Activated naive CD8-positive, alpha-beta T cell (primary cell): ENCODE measurements around the gene CEP72.
"Not testable (repeated sequence)": the region's sequence is repeated elsewhere in the genome, so short reads cannot be mapped to it uniquely, and the experiment has no call there.

Source experiments
- H3K27ac Mint-ChIP-seq: one replicate; pipeline ENCODE4 v1.8.0; 2021; ENCODE audit warnings: mixed read lengths
- H3K27me3 Mint-ChIP-seq: one replicate; pipeline ENCODE4 v1.8.0; 2021; ENCODE audit warnings: mixed read lengths
- H3K36me3 Mint-ChIP-seq: one replicate; pipeline ENCODE4 v1.8.0; 2021; ENCODE audit warnings: mixed read lengths
- H3K4me1 Mint-ChIP-seq: one replicate; pipeline ENCODE4 v1.8.0; 2021; ENCODE audit warnings: low read depth, mixed read lengths
- H3K4me3 Mint-ChIP-seq: one replicate; pipeline ENCODE4 v1.8.0; 2021; ENCODE audit warnings: mild to moderate bottlenecking, mixed read lengths
- H3K9me3 Mint-ChIP-seq: one replicate; pipeline ENCODE4 v1.8.0; 2021; ENCODE audit warnings: low read depth, mixed read lengths

Gene CEP72

DNA sequence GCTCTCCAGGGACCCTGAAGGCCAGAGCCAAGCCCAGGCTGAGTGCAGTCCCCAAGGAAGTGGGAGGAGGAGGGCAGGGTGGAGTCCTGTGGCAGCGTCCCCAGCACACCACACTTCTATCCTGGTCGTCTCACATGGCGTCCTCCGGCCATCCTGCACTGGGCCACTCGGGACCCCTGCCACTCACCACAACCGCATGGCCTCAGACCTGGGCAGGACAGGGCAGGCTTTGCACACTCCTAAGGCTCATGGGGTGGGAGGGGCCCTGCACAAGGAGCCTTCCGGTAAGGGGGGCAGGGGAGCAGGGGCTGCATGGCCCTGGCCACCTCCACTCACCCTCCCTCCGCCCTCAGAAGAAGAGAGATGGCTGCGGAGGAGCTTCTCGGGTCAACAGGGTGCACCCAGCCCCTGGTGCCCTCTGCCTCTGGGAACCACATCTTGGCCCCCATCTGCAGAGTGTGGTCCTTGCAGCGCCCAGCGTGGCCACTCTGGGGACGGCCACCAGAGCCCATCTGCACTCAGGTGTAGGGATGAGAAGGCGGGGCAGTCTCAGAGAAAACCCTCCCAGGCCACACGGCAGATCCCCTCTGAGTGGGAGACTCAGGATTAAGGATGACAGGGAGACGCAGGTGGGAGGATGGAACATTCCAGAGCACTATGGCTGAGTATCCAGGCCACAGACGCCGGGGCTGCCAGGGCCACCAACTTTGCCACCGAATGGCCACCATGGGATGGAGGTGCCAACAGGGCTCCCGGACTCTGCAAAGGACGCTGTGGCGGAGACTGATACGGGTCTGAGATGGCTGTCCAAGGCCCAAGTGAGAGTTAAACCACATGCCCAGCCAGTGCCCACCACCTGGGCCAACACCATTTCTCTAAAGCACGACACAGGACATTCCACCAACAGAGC lies 73.4 kb downstream of the CEP72 start:
- H3K9me3 Mint-ChIP-seq: no peaks in the 10 kb centered on the region
- no peak overlapping the region for H3K4me3 Mint-ChIP-seq
- H3K27ac Mint-ChIP-seq: no peak overlapping the region
- no peaks in the 10 kb centered on the region for H3K36me3 Mint-ChIP-seq
- H3K4me1 Mint-ChIP-seq: no peaks in the 10 kb centered on the region
- H3K27me3 Mint-ChIP-seq: no peaks in the 10 kb centered on the region

DNA sequence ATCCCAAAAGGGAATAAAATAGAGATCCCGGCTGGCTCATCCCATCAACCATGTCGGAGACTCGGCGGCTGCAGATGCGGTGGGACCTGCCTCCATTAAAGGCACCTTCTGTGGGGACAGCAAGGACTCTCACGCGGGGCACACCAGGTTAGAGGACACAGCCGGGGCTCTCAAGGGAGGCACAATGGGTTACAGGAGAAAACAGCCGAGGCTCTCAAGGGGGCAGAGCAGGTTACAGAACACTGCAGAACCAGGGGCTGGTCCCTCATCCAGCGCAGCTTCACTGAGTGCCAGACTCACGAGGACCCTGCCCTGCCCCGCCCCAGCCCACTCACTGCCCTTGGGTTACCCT lies 74.0 kb downstream of the CEP72 start:
- H3K4me1 Mint-ChIP-seq, H3K36me3 Mint-ChIP-seq, H3K4me3 Mint-ChIP-seq, H3K9me3 Mint-ChIP-seq, H3K27ac Mint-ChIP-seq, H3K27me3 Mint-ChIP-seq: not testable (repeated sequence)

DNA sequence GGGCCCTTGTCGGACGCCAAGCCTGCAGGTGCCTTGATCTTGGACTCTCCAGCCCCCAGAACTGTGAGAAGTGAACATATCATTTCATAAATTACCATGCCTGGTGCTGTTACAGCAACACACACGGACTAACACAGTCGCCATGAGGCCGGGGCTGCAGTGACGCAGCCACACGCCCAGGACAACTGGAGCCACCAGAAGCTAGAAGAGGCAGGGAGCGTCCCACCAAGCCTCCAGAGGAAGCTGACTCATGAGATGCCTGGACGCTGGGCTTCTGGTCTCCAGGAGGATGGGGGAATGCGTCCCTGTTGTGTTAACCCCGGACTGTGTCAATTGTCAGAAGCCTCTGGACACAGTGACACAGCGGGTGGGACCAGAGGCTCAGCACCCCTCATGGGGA lies 74.8 kb downstream of the CEP72 start:
- not testable (repeated sequence) for H3K27ac Mint-ChIP-seq, H3K9me3 Mint-ChIP-seq, H3K36me3 Mint-ChIP-seq, H3K4me1 Mint-ChIP-seq, H3K4me3 Mint-ChIP-seq, H3K27me3 Mint-ChIP-seq

DNA sequence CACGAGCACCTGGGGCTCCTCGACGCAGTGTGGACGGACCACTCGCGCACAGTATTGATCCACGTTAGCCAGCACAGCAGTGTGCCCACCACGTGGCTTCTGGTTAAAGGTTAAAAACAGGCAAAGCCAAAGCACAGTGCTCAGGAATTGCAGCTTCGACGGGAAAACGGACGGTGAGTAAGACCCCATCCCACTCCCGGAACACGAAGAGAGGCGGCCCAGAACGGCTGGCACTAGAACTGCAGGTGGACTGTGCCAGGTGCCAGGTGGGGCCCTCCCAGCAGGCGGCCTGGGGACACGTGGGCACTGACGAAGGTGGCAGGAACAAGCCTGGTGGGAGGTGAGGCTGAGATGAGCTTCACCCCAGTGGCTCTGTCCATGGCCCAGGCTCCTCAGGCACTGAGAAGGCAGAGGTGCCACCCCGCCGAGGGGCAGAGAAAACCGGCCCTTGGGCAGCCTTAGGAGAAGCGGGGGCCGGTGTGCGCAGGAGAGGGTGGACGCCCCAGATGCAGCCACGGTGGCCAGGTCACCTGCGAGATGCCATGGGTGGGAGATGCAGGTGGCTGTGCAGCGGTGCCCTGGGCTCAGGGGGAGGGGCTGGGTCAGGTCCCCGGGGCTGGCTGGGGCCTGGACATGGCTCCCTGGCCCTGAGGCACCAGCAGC lies 76.3 kb downstream of the CEP72 start:
- not testable (repeated sequence) for H3K9me3 Mint-ChIP-seq, H3K4me3 Mint-ChIP-seq

DNA sequence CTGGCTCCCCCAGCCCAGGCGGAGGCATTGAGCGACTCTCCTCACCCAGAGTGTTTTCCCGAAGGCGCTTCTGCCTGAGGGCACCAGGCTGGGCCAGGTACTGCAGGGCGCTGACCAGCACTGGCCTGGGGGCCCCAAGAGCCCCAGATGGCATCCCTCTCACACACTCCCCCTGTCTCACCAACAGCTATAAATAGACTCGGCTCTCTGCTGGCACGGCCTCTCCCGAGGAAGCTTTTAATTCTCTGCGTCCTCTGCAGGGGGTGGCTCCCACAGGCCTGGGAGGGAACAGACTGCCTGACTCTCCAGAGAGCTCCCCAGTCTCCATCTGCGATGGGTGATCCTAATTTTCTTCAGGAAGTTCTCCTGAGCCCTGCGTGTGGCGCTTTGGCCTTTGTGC lies 78.2 kb downstream of the CEP72 start:
- H3K27ac Mint-ChIP-seq, H3K9me3 Mint-ChIP-seq, H3K4me1 Mint-ChIP-seq, H3K4me3 Mint-ChIP-seq, H3K27me3 Mint-ChIP-seq, H3K36me3 Mint-ChIP-seq: not testable (repeated sequence)

More for the DNA sequence above, 76.3 kb downstream of the CEP72 start:
- not testable (repeated sequence) for H3K36me3 Mint-ChIP-seq, H3K27me3 Mint-ChIP-seq, H3K4me1 Mint-ChIP-seq, H3K27ac Mint-ChIP-seq

DNA sequence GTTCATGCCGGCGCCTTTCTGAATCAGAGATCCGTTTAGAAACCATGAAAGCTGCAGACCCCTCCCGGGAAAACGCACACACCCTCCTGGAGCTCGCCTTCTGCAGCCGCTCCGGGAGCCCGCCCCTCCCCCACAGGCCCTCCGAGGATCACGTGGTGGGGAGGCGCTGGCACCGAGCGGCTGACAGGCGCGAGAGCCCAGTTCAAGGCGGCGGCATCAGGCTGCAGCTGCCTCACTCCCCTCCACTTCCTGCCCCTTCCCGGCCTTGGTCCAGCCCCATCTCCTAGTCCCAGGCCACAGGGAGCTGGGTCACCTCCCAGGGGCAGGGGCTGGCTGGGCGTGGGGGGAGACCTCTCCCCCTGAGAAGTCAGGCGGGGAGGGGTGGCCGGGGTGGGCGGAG lies 78.9 kb downstream of the CEP72 start:
- not testable (repeated sequence) for H3K4me1 Mint-ChIP-seq, H3K9me3 Mint-ChIP-seq, H3K36me3 Mint-ChIP-seq, H3K4me3 Mint-ChIP-seq, H3K27me3 Mint-ChIP-seq, H3K27ac Mint-ChIP-seq

DNA sequence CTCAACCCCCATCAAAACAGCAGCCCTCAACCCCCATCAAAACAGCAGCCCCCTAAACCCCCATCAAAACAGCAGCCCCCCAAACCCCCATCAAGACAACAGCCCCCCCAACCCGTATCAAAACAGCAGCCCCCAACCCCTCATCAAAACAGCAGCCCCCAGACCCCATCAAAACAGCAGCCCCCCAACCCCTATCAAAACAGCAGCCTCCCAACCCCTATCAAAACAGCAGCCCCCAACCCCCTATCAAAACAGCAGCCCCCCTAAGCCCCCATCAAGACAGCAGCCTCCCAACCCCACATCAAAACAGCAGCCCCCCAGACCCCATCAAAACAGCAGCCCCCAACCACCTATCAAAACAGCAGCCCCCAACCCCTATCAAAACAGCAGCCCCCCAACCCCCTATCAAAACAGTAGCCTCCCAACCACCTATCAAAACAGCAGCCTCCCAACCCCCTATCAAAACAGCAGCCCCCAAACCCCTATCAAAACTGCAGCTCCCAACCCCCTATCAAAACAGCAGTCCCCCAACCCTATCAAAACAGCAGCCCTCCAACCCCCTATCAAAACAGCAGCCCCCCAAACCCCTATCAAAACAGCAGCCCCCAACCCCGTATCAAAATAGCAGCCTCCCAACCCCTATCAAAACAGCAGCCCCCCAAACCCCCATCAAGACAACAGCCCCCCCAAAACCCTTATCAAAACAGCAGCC lies 79.8 kb downstream of the CEP72 start:
- Mint-ChIP-seq H3K27ac (no peak overlapping the region), H3K4me1 (no peaks in the 10 kb centered on the region), H3K27me3 (no peaks in the 10 kb centered on the region), H3K9me3 (no peaks in the 10 kb centered on the region), H3K4me3 (peak overlapping the region; percentile 30), H3K36me3 (no peaks in the 10 kb centered on the region)

DNA sequence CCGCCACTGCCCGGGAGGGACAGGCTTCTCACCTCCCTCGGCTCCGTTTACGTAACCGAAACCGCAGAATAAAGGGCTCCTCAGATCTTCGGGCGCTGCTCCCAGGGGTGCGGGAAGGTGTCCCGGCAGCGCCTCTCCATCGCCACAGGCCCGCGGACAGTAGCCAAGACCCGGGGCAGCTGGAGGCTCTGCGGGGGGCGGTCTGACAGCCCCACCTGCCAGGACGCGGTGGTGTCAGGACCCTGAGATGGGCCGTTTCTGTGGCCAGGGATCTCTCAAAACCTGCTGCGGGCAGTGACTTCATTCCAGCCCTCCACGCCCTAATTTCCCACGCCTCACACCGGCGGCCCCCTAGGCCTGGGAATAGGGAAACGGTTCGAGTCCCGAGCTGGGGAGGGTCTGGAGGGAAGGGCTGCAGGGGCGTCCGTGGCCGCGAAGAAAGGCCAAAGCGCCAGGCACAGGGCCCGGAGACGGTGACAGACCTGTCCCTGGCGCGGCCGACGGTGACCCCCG lies 80.4 kb downstream of the CEP72 start:
- not testable (repeated sequence) for H3K27ac Mint-ChIP-seq, H3K4me1 Mint-ChIP-seq, H3K36me3 Mint-ChIP-seq, H3K27me3 Mint-ChIP-seq, H3K9me3 Mint-ChIP-seq
- H3K4me3 Mint-ChIP-seq: peak overlapping the region; percentile 30

DNA sequence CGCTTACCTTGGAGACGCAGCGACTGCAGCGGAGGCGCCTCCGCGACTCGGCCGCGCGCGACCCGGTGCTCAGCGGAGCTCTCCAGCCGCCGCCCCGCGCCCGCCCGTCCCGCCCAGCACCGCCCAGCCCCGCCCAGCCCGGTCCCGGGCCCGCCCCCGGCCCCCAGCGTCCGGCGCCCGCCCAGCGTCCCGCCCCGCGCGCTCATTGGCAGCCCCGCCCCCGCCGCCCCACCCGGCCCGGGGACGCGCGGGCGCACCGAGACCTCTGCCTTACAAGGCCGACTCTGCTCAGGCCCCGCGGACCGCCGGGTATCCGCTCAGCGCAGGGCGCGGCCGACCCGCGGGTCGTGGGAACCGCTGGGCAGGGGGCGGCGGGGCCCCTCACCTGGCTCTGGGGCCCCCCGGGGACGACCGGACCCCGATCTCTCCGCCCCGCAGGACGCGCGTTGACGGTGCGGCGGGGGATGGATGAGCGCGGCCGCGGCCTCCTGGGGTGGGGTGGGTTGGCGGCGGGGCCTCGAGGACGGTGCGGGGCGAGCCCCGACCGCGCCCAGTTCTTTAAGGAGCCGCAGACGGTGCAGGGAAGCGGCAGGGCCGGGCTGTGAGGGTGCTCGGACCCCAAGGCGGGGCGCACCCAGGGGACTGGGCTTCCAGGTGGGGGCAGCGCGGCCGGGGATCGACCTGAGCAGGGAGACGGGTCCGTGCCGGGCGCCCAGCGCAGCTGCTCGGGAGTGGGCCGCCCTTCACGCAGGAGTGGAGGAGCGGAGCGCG lies 81.3 kb downstream of the CEP72 start, which contains the start of gene TPPP:
Gene TPPP, minus strand, starts transcription at position 82 of the 771 bp plus-strand sequence. CDS start 15,292 bp downstream, outside the sequence.
- H3K27ac Mint-ChIP-seq, H3K9me3 Mint-ChIP-seq, H3K36me3 Mint-ChIP-seq, H3K27me3 Mint-ChIP-seq, H3K4me1 Mint-ChIP-seq: not testable (repeated sequence)
- H3K4me3 Mint-ChIP-seq: peak within 1 kb of the TSS; percentile 63

DNA sequence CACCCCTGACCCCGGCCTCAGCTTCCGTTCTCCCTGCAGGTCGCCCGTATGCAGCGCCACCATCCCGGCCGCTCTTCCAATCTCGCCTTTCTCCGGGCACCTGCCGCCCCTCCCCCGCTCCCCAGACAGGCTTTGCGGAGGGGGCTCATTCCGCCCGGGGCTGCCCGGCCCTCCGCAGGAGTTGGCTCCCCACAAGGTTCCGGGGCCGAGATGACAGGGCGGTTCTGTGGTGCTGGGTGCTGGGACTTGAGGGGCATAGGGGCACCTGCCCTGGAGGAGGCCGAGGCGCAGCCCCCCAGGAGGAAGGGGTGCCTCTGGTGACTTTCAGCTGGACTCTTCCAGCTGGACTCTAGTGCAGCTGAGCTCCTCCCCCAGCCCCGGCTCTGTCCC lies 81.9 kb downstream of the CEP72 start:
- H3K4me1 Mint-ChIP-seq, H3K27me3 Mint-ChIP-seq, H3K36me3 Mint-ChIP-seq, H3K27ac Mint-ChIP-seq, H3K9me3 Mint-ChIP-seq: not testable (repeated sequence)
- H3K4me3 Mint-ChIP-seq: peak overlapping the region; percentile 63

DNA sequence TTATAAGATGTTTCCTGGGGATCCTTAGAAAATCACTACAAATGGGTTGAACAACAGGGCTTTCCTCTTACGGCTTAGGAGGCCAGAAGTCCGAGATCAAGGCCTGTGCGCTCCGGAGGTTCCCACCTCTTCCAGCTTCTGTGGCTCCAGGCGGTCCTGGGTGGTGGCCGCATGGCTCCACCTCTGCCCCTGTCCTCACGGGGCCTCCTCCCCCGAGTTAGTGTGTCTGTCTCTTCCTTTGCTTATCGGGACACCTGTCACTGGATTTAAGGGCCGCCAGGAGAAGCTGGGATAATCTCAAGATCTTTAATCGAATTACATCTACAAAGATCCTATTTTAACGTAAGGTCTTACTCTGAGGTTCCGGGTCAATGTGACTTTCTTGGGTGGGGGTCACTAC lies 83.3 kb downstream of the CEP72 start:
- H3K27me3 Mint-ChIP-seq: not testable (repeated sequence)

DNA sequence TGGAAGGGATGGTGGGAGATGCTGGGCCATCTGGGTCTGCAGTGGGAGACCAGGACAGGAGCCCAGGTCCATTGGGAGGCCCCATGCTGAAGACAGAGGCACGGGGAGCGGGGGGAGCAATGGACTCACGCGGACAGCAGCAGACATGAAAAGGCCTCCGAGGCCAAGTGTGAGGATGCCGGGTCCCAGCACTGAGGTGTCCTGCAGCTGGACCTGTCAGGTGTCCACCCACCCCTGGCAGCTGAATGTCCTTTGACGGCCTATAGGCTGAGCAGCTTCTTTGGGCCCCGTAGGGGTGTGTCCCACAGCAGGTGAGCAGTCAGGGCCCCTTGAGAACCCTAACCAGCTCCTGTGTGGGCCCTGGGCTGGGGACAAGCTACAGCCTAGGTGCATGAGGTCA lies 84.1 kb downstream of the CEP72 start:
- not testable (repeated sequence) for H3K4me1 Mint-ChIP-seq, H3K27me3 Mint-ChIP-seq, H3K36me3 Mint-ChIP-seq, H3K4me3 Mint-ChIP-seq, H3K27ac Mint-ChIP-seq, H3K9me3 Mint-ChIP-seq

More for the DNA sequence above, 83.3 kb downstream of the CEP72 start:
- not testable (repeated sequence) for H3K4me1 Mint-ChIP-seq, H3K27ac Mint-ChIP-seq, H3K4me3 Mint-ChIP-seq, H3K36me3 Mint-ChIP-seq, H3K9me3 Mint-ChIP-seq

DNA sequence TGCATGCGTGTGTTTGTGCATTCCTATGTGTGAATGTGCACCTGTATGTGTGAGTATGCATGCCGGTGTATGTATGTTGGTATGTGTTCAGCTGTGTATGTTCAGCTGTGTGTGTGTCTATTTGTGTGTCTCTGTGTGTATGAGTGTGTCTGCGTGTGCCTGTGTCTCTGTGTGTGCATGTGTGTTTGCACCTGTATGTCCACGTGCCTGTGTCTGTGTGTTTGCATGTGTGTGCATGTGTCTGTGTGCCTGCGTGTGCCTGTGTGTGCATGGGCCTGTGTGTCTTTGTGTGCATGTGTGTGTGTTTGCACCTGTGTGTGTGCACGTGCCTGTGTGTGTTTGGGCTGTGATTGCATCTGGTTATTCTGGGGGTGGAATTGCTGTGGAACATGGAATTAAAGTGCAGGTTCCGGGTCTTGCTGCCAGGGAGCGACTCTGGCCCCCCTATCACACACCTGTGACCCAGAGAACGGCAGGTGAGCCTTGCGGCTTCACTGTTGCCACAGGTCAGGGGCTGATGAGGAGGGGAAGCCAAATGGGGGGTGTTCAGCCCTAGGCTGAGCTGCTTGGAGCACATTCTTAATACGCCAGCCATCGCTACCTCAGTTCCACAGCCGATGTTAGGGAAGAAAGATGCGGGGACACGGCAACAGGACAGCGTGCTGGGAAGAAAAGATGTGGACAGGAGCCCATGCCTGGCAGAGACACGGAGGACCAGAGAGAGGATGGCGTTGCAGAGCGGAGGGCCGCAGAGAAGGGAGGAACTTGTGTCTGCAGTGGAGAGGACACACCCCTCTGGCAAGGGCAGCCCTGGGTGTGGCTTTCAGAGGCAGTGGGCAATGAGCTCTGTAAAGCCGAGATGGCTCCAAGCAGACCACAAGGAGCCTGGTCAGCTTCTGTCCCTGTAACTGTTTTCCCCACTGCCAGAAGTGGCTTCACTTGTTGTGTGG lies 84.9 kb downstream of the CEP72 start:
- H3K4me1 Mint-ChIP-seq, H3K27me3 Mint-ChIP-seq, H3K4me3 Mint-ChIP-seq, H3K27ac Mint-ChIP-seq, H3K36me3 Mint-ChIP-seq, H3K9me3 Mint-ChIP-seq: not testable (repeated sequence)
